K562 (cell line): Measurements from ENCODE around the gene IDUA. TPM values are rescaled to one million over a fixed set of nuclear protein-coding genes. Genes with fewer than 3 reads are reported as not detected.

Experiments used
- ATAC-seq: fragments of 200-7000 bp; cut with Tn5 transposase; 3 replicates; pipeline ENCODE4 v1.9.1; 2020; ENCODE audit warnings: moderate library complexity
- BruUV-seq: library from RNA; stranded (reverse); fragments of 400-500 nt; replicated peaks from 2 replicates; lab custom pipeline; 2021; lab: Mats Ljungman, UMichigan
- CTCF ChIA-PET: fragments of 300-600 bp; formaldehyde crosslinking; extraction: SDS; loops from one replicate; lab custom pipeline; 2021; ENCODE audit warnings: low intra/inter-chr PET ratio; lab: Yijun Ruan, JAX
- POLR2A ChIA-PET: fragments of 300-600, 350-650 bp; sonication (Branson Sonifier 250); formaldehyde crosslinking; extraction: SDS; loops from one replicate; lab custom pipeline; 2021; ENCODE audit warnings: antibody characterized with exemption, inconsistent platforms; lab: Yijun Ruan, JAX
- DNase-seq, 4 experiments: peaks; one replicate each; pipeline versions ENCODE4 v3.0.0 to v3.0.0-alpha.2; 2011 to 2018; ENCODE audit warnings: low spot score in 3 of 4, mixed read lengths in 3 of 4; ENCODE audit errors: extremely low read depth in 1 of 4
- FAIRE-seq: peaks from 2 replicates; lab custom pipeline; 2011; peaks lifted over from hg19 to GRCh38; lab: Jason Lieb, UNC
- H2AFZ ChIP-seq: 2 replicates; pipeline ENCODE4 v1.6.0; 2011; ENCODE audit warnings: low read depth, low read length, control low read depth, inconsistent platforms
- H3K27ac ChIP-seq: fragments of 200-600 bp; 3 replicates; pipeline ENCODE4 v1.8.0; 2011; ENCODE audit warnings: low read depth, mild to moderate bottlenecking, control low read depth, inconsistent platforms, low read length, moderate library complexity, mixed read lengths; ENCODE audit errors: extremely low read depth
- H3K27me3 ChIP-seq, 2 experiments: fragments of 300-600 bp in 1 of 2; 2 replicates in 1 of 2; 3 replicates in 1 of 2; pipeline versions ENCODE4 v1.6.0 to v1.8.0; 2011; ENCODE audit warnings: inconsistent platforms in 2 of 2, low read length in 2 of 2, mild to moderate bottlenecking in 1 of 2, mixed read lengths in 1 of 2, moderate library complexity in 1 of 2; ENCODE audit not compliant: control insufficient read depth in 2 of 2, insufficient read depth in 2 of 2
- H3K36me3 ChIP-seq: fragments of 300-600 bp; 3 replicates; pipeline ENCODE4 v1.8.0; 2011; ENCODE audit warnings: mild to moderate bottlenecking, low read length, inconsistent platforms; ENCODE audit not compliant: control insufficient read depth, insufficient read depth
- H3K4me1 ChIP-seq, 2 experiments: fragments of 200-600 bp in 1 of 2; replicated peaks in 1 of 2; 2 replicates in 1 of 2; 3 replicates in 1 of 2; pipeline versions ENCODE4 v1.5.1 to v1.8.0; 2011; ENCODE audit warnings: inconsistent platforms in 2 of 2, low read length in 2 of 2, mild to moderate bottlenecking in 1 of 2, mixed read lengths in 1 of 2, moderate library complexity in 1 of 2; ENCODE audit not compliant: control insufficient read depth in 2 of 2, insufficient read depth in 2 of 2
- H3K4me2 ChIP-seq: 2 replicates; pipeline ENCODE4 v1.6.1; 2011; ENCODE audit warnings: low read length, control low read depth, inconsistent platforms, mixed read lengths; ENCODE audit not compliant: insufficient read depth
- H3K4me3 ChIP-seq: fragments of 200-600 bp; sonication (generic), shearing (Covaris generic); 2 replicates; pipeline ENCODE4 v1.5.1; 2016; ENCODE audit warnings: control low read depth, inconsistent platforms
- H3K79me2 ChIP-seq: fragments of 200-600 bp; 3 replicates; pipeline ENCODE4 v1.8.0; 2011; ENCODE audit warnings: low read length, inconsistent platforms; ENCODE audit not compliant: control insufficient read depth, insufficient read depth
- H3K9ac ChIP-seq, 2 experiments: 2 replicates each; pipeline versions ENCODE4 v1.6.0 to v1.6.1; 2011; ENCODE audit warnings: low read depth in 2 of 2, low read length in 2 of 2, control low read depth in 1 of 2, inconsistent platforms in 1 of 2, mild to moderate bottlenecking in 1 of 2, mixed read lengths in 1 of 2; ENCODE audit not compliant: insufficient read depth in 1 of 2
- H3K9me1 ChIP-seq: one replicate; pipeline ENCODE4 v1.6.0; 2011; ENCODE audit warnings: inconsistent platforms, mild to moderate bottlenecking, low read length, moderate library complexity; ENCODE audit not compliant: control insufficient read depth, insufficient read depth
- H3K9me3 ChIP-seq: replicated peaks from 2 replicates; pipeline ENCODE4 v1.5.1; 2011; ENCODE audit warnings: low read depth, low read length, inconsistent platforms; ENCODE audit not compliant: control insufficient read depth, insufficient read depth
- H4K20me1 ChIP-seq: replicated peaks from 2 replicates; pipeline ENCODE4 v1.6.1; 2011; ENCODE audit warnings: low read length, inconsistent platforms, mixed read lengths; ENCODE audit not compliant: control insufficient read depth, insufficient read depth
- BRCA1 ChIP-seq, 2 experiments: fragments of 450-650 bp in 1 of 2; sonication (generic) in 1 of 2; formaldehyde crosslinking in 1 of 2; IDR thresholded peaks; 2 replicates each; pipeline versions ENCODE4 v1.5.0 to v1.6.1; 2017 to 2020; ENCODE audit warnings: mild to moderate bottlenecking in 1 of 2, missing genetic modification reagents in 1 of 2
- CBFB ChIP-seq: sonication (generic); formaldehyde crosslinking; IDR thresholded peaks from 2 replicates; pipeline ENCODE4 v1.4.0; 2020; ENCODE audit warnings: mild to moderate bottlenecking, missing genetic modification reagents
- CHAMP1 ChIP-seq: fragments of 450-650 bp; IDR thresholded peaks from 2 replicates; pipeline ENCODE4 v1.6.1; 2016; ENCODE audit warnings: mild to moderate bottlenecking
- FUS ChIP-seq: fragments of 200-400 bp; formaldehyde crosslinking; optimal IDR thresholded peaks from 2 replicates; pipeline ENCODE3; 2017; ENCODE audit warnings: low read depth, low read length
- HEY1 ChIP-seq: fragments of 250-450 bp; sonication (Bioruptor Pico); IDR thresholded peaks from 2 replicates; pipeline ENCODE4 v1.5.0; 2020; ENCODE audit warnings: mild to moderate bottlenecking, moderate library complexity, borderline replicate concordance
- LARP7 ChIP-seq: fragments of 450-650 bp; IDR thresholded peaks from 2 replicates; pipeline ENCODE4 v1.6.1; 2016
- MEF2A ChIP-seq: IDR thresholded peaks from 2 replicates; pipeline ENCODE4 v1.6.1; 2011; ENCODE audit warnings: low read depth, mild to moderate bottlenecking, low read length, moderate library complexity; ENCODE audit not compliant: control insufficient read depth
- MYNN ChIP-seq, 2 experiments: sonication (generic); formaldehyde crosslinking in 1 of 2; IDR thresholded peaks; 2 replicates each; pipeline versions ENCODE4 v1.5.0 to v1.6.1; 2016 to 2020; ENCODE audit warnings: antibody characterized with exemption in 1 of 2, missing genetic modification reagents in 1 of 2
- NELFE ChIP-seq: IDR thresholded peaks from 2 replicates; pipeline ENCODE4 v1.6.1; 2011; ENCODE audit warnings: mild to moderate bottlenecking; ENCODE audit not compliant: insufficient read depth, insufficient read length
- PHF8 ChIP-seq: fragments of 200-600 bp; sonication (generic); IDR thresholded peaks from 2 replicates; pipeline ENCODE4 v1.6.1; 2012; ENCODE audit warnings: mixed run types, mild to moderate bottlenecking, inconsistent platforms, low read length, moderate library complexity, borderline replicate concordance
- RBM14 ChIP-seq: fragments of 200-400 bp; formaldehyde crosslinking; IDR thresholded peaks from 2 replicates; pipeline ENCODE4 v1.6.1; 2018; ENCODE audit warnings: low read depth, mild to moderate bottlenecking, low read length, moderate library complexity, borderline replicate concordance; ENCODE audit not compliant: insufficient read depth
- SAFB2 ChIP-seq: fragments of 200-400 bp; formaldehyde crosslinking; IDR thresholded peaks from 2 replicates; pipeline ENCODE4 v1.6.1; 2018; ENCODE audit warnings: borderline replicate concordance, low read length, low read depth, moderate library complexity; ENCODE audit not compliant: severe bottlenecking
- SMARCC2 ChIP-seq: fragments of 450-650 bp; IDR thresholded peaks from 2 replicates; pipeline ENCODE4 v1.6.1; 2017; ENCODE audit warnings: antibody characterized with exemption, moderate library complexity, mild to moderate bottlenecking, low read depth
- U2AF2 ChIP-seq: fragments of 200-400 bp; formaldehyde crosslinking; optimal IDR thresholded peaks from 2 replicates; pipeline ENCODE3; 2017; ENCODE audit warnings: low read depth, mild to moderate bottlenecking, low read length
- ZFX ChIP-seq: sonication (generic); formaldehyde crosslinking; IDR thresholded peaks from 2 replicates; pipeline ENCODE4 v1.8.0; 2022; ENCODE audit warnings: mild to moderate bottlenecking, missing genetic modification reagents, moderate library complexity
- ZNF197 ChIP-seq: fragments of 200-800 bp; sonication (Bioruptor generic); IDR thresholded peaks from 2 replicates; pipeline ENCODE4 v1.6.1; 2016; ENCODE audit warnings: low read depth, missing genetic modification characterization, missing compliant biosample characterization
- ZNF232 ChIP-seq: sonication (generic); formaldehyde crosslinking; IDR thresholded peaks from 2 replicates; pipeline ENCODE4 v1.8.0; 2022; ENCODE audit warnings: mild to moderate bottlenecking, missing genetic modification reagents
- ZNF311 ChIP-seq: fragments of 250-450 bp; sonication (Bioruptor Pico); IDR thresholded peaks from 2 replicates; pipeline ENCODE4 v1.4.0; 2020; ENCODE audit warnings: mild to moderate bottlenecking, moderate library complexity
- ZNF444 ChIP-seq: fragments of 250-450 bp; sonication (Bioruptor Pico); IDR thresholded peaks from 2 replicates; pipeline ENCODE4 v1.4.0; 2020; ENCODE audit warnings: mild to moderate bottlenecking, moderate library complexity
- WGBS: fragments of 100-300 bp; shearing (Covaris generic); methylation state at CpG from one replicate; pipeline ENCODE4 v1.1.6; 2016; ENCODE audit warnings: low coverage, mixed read lengths; ENCODE audit not compliant: insufficient coverage; ENCODE audit errors: missing lambda C conversion rate; 5-methylcytosine and 5-hydroxymethylcytosine counted together
- in situ Hi-C: fragments of 300-500 bp; cut with MboI; formaldehyde crosslinking; loops from 4 replicates; pipeline ENCODE4 v1.15.0; 2018; ENCODE audit warnings: inconsistent platforms, mixed read lengths
- intact Hi-C: fragments of 100-400 bp; cut with micrococcal nuclease; formaldehyde crosslinking; loops from 2 replicates; pipeline ENCODE4 v1.14.2; 2022
- polyA plus RNA-seq, 8 experiments: library from polyadenylated mRNA; depleted of rRNA in 4 of 8; stranded (reverse) in 5 of 8; unstranded in 3 of 8; fragments of >200 nt; fragmentation: Nextera tagmentation in 2 of 8; fragmentation: Illumina TruSeq in 1 of 8; extraction: Ambion mirVana in 2 of 8; extraction: Trizol in 1 of 8; gene quantifications; 2 replicates each; pipeline versions ENCODE4 v1.2.1 to v1.2.3, GENCODE V29; 2011 to 2014; ENCODE audit warnings: inconsistent platforms in 1 of 8, missing spikeins in 1 of 8
- total RNA-seq, 7 experiments: library from RNA; depleted of rRNA in 6 of 7; stranded (reverse); fragments of >200 nt in 6 of 7; fragmentation: Illumina TruSeq in 2 of 7; extraction: Trizol in 2 of 7; gene quantifications; 2 replicates each; pipeline versions ENCODE4 v1.2.1 to v1.2.3, GENCODE V29; 2011 to 2021; ENCODE audit warnings: low replicate concordance in 1 of 7

The IDUA gene
- total and polyA plus RNA-seq, 9 of the 15 experiments (the other 6 are each of a cell fraction or from before 2014, with no cell fraction given), result 0.04 to 16.1 (median 1.2) TPM

GRCh38 chr4:965766-966134 is 21.1 kb upstream of the IDUA start (continued):
- TF ChIP-seq SMARCC2 (no peak), ZFX (CRISPR knock-in tag) (no peak)
- TF ChIP-seq, all 486 proteins: peak for 0

- Histone ChIP-seq H3K36me3 (peaks cover 26% of the 10 kb centered on the region; the same call in 1 of the 3 replicates), H3K27me3 (no peaks in the 10 kb centered on the region), H3K4me3 (no peak overlapping the region), H3K9ac (no peak overlapping the region), H3K27ac (no peak overlapping the region), H3K9me1 (no peaks in the 10 kb centered on the region), H3K4me1 (peaks cover 0 to 57% of the 10 kb centered on the region in 2 experiments; a peak in 3 of 5 replicates), H3K4me2 (no peak overlapping the region), H4K20me1 (no peaks in the 10 kb centered on the region), H3K9me3 (no peaks in the 10 kb centered on the region), H3K79me2 (no peaks in the 10 kb centered on the region), H2AFZ (no peak overlapping the region)
- intact Hi-C loops, result no loop called here
- FAIRE-seq (no peak), ATAC-seq (no peak), DNase-seq (no peak)
- in situ Hi-C loops, result no loop called here
- POLR2A ChIA-PET, result no interaction called here
- CTCF ChIA-PET, result no interaction called here
- BruUV-seq, result no TSS peak
- whole genome bisulfite sequencing, result 89% methylated on average over 29 of the region's 48 CpGs
- TF ChIP-seq ZNF232 (no peak), ZNF197 (CRISPR knock-in tag) (no peak), ZNF444 (CRISPR knock-in tag) (no peak), LARP7 (no peak), SAFB2 (no peak), ZNF311 (CRISPR knock-in tag) (no peak), MEF2A (no peak), CBFB (no peak), CHAMP1 (no peak), RBM14 (no peak), NELFE (no peak), MYNN (IDR thresholded peaks at IDR 0.05) (no peak), MYNN (CRISPR knock-in tag; IDR thresholded peaks at IDR 0.05) (no peak), HEY1 (no peak), U2AF2 (no peak), BRCA1 (IDR thresholded peaks at IDR 0.05) (no peak), BRCA1 (CRISPR knock-in tag; IDR thresholded peaks at IDR 0.05) (no peak), PHF8 (no peak), FUS (no peak)
Observed at GRCh38 chr4:966266-967112, 20.4 kb upstream of the IDUA start.
